Effector memory CD8-positive, alpha-beta T cell (primary cell): ENCODE measurements around the gene SNX32.

ENCODE experiments used
- ATAC-seq: fragments of 150-1000 bp; cut with Tn5 transposase; replicated peaks from 2 replicates; pipeline ENCODE4 v1.10.0; 2021; ENCODE audit warnings: mild to moderate bottlenecking, moderate library complexity
- DNase-seq, 3 experiments: peaks; one replicate each; pipeline ENCODE4 v3.0.0; 2021
- H3K27ac Mint-ChIP-seq, 2 donors: one replicate each; pipeline ENCODE4 v1.8.0; 2022; ENCODE audit warnings: mild to moderate bottlenecking in 2 of 2, mixed read lengths in 2 of 2, moderate library complexity in 2 of 2
- H3K27me3 Mint-ChIP-seq, 2 donors: one replicate each; pipeline ENCODE4 v1.8.0; 2022; ENCODE audit warnings: mixed read lengths in 2 of 2
- H3K36me3 Mint-ChIP-seq: one replicate; pipeline ENCODE4 v1.8.0; 2022; ENCODE audit warnings: mild to moderate bottlenecking, moderate library complexity, mixed read lengths; ENCODE audit not compliant: insufficient read depth
- H3K4me1 Mint-ChIP-seq, 2 donors: one replicate each; pipeline ENCODE4 v1.8.0; 2022; ENCODE audit warnings: low read depth in 2 of 2, mixed read lengths in 2 of 2
- H3K4me3 Mint-ChIP-seq, 2 donors: one replicate each; pipeline ENCODE4 v1.8.0; 2022; ENCODE audit warnings: mild to moderate bottlenecking in 2 of 2, mixed read lengths in 2 of 2, moderate library complexity in 2 of 2
- H3K9me3 Mint-ChIP-seq, 2 donors: one replicate each; pipeline ENCODE4 v1.8.0; 2022; ENCODE audit warnings: mixed read lengths in 2 of 2

Gene SNX32

GRCh38 chr11:65851811-65852507, 18.2 kb downstream of the SNX32 start:
- H3K4me1 Mint-ChIP-seq = peaks cover 31 to 33% of the 10 kb centered on the region in 2 donors

DNA sequence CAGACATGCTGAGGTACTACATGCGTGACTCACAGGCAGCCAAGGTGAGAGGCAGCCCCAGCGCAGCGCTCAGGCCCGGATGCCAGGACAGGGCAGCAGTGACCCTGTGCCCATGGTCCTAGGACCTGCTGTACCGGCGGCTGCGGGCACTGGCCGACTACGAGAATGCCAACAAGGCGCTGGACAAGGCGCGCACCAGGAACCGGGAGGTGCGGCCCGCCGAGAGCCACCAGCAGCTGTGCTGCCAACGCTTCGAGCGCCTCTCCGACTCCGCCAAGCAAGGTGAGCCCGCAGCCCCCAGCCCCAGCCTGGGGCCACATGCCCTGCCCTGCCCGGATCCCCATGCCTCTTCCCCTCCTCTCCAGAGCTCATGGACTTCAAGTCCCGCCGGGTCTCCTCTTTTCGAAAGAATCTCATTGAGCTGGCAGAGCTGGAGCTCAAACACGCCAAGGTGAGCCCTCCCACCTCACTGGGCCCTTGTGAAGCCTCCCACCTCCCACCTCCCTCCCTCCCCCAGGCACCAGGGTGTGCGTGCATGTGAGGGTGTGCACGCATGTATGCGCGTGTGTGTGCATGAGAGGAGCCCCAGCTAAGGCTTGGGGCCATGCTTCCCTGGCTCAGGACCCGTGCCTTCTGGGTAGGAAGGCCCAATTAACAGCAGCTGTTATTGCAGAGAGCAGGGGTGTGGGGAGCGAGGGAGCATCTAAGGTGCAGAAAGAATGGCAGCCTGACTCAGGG, 18.9 kb downstream of the SNX32 start:
- Mint-ChIP-seq H3K4me1 (peaks cover 31 to 33% of the 10 kb centered on the region in 2 donors), H3K27me3 (no peaks in the 10 kb centered on the region), H3K9me3 (no peaks in the 10 kb centered on the region), H3K27ac (no peak overlapping the region), H3K36me3 (peaks cover 73% of the 10 kb centered on the region), H3K4me3 (no peak overlapping the region)
- ATAC-seq (no peak), DNase-seq (no peak)

More at GRCh38 chr11:65851811-65852507, 18.2 kb downstream of the SNX32 start:
- no peaks in the 10 kb centered on the region for H3K27me3 Mint-ChIP-seq
- H3K27ac Mint-ChIP-seq = peak overlapping the region in 1 of 2 donors; percentile 78
- DNase-seq (no peak), ATAC-seq (no peak)
- no peak overlapping the region for H3K4me3 Mint-ChIP-seq
- peaks cover 66% of the 10 kb centered on the region for H3K36me3 Mint-ChIP-seq
- H3K9me3 Mint-ChIP-seq = no peaks in the 10 kb centered on the region

- H3K27me3 Mint-ChIP-seq = no peaks in the 10 kb centered on the region
- DNase-seq (no peak), ATAC-seq (no peak)
- no peak overlapping the region for H3K4me3 Mint-ChIP-seq
- H3K27ac Mint-ChIP-seq = peak overlapping the region in 1 of 2 donors; percentile 83
- H3K4me1 Mint-ChIP-seq = peaks cover 33 to 37% of the 10 kb centered on the region in 2 donors
- no peaks in the 10 kb centered on the region for H3K9me3 Mint-ChIP-seq
- peaks cover 81% of the 10 kb centered on the region for H3K36me3 Mint-ChIP-seq
Measured at GRCh38 chr11:65853246-65853979, 19.6 kb downstream of the SNX32 start.

DNA sequence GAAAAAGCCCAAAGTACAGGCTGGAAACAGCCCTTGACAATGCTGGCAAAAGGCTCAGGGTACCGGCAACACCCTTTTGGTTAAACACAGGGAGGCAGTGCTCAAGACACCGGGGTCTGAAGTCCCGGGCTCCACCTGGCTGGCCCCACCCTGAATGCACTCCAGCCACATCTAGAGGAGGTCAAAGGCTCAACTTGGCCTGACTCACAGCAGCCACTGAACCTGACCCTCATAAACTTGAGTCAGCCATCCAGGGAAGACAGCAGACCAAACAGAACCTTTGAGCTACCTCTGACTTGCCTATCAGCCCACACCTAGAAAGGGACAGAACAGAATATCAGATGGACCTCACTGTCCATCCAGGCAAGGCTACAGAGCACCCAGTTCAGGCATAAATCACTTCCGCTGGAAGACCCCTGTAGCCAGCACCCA, 20.4 kb downstream of the SNX32 start:
- Mint-ChIP-seq H3K4me1 (peaks cover 40 to 43% of the 10 kb centered on the region in 2 donors), H3K4me3 (peak overlapping the region; percentile 50 to 62), H3K27me3 (no peaks in the 10 kb centered on the region), H3K36me3 (peaks cover 88% of the 10 kb centered on the region), H3K27ac (peak overlapping the region in 1 of 2 donors; percentile 83), H3K9me3 (no peaks in the 10 kb centered on the region)
- DNase-seq = no peak
- no peak for ATAC-seq

- Mint-ChIP-seq H3K36me3 (peaks cover 93% of the 10 kb centered on the region), H3K4me3 (peak overlapping the region; percentile 50 to 88), H3K4me1 (peaks cover 47 to 49% of the 10 kb centered on the region in 2 donors), H3K27me3 (no peaks in the 10 kb centered on the region), H3K27ac (no peak overlapping the region), H3K9me3 (no peaks in the 10 kb centered on the region)
- DNase-seq (no peak), ATAC-seq (no peak)
Measured at GRCh38 chr11:65854852-65855837, 21.4 kb downstream of the SNX32 start.

DNA sequence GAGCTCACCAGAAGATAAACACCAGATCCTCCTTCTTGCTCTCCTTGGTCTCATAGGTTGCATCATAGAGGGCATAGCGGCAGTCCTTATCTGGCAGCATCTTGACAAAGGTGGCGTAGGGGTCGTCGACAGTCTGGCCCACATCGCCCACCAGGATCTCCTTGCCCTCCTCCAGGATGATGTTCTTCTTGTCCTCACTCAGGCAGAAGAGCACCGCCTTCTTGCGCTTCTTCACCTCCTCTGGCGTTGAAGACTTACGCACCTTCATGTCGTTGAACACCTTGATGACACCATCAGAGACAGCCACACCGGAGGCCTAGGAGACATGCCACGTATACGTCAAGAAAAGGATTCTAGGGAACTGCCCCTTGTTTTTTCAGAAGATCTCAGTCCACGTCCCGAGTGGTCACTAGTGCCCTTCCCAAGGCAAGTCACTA, 22.2 kb downstream of the SNX32 start:
- H3K27ac Mint-ChIP-seq = peak overlapping the region in 1 of 2 donors; percentile 92
- ATAC-seq = no peak
- no peaks in the 10 kb centered on the region for H3K9me3 Mint-ChIP-seq
- H3K4me1 Mint-ChIP-seq = peaks cover 52 to 55% of the 10 kb centered on the region in 2 donors
- no peak for DNase-seq
- peaks cover 88% of the 10 kb centered on the region for H3K36me3 Mint-ChIP-seq
- H3K4me3 Mint-ChIP-seq = peak overlapping the region; percentile 88 to 94
- no peaks in the 10 kb centered on the region for H3K27me3 Mint-ChIP-seq

- DNase-seq (peak; percentile 79 to 81 (median 79)), ATAC-seq (peak; percentile 9)
- H3K27ac Mint-ChIP-seq = peak overlapping the region; percentile 89 to 92
- peaks cover 56 to 62% of the 10 kb centered on the region in 2 donors for H3K4me1 Mint-ChIP-seq
- H3K27me3 Mint-ChIP-seq = no peaks in the 10 kb centered on the region
- no peaks in the 10 kb centered on the region for H3K9me3 Mint-ChIP-seq
- peak overlapping the region; percentile 88 to 94 for H3K4me3 Mint-ChIP-seq
- H3K36me3 Mint-ChIP-seq = peaks cover 80% of the 10 kb centered on the region
Measured at GRCh38 chr11:65856689-65857499, 23.1 kb downstream of the SNX32 start.

DNA sequence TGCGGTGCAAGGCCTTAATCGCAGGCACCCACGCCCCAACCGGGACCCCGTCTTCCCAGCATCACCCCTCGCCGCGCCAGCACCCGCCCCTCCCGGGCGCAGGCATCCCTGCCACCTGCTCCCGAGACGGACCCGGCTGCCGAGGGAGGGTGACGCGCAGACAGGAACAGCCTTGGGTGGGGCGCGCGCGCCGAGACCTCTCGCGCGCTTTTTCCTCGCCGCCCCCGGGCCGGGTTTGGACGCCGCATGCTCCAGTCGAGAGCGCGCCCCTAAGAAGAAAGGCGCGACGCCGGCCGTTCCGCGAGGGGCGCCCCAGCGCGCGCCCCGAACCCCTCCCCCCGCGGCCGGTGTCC, 23.7 kb downstream of the SNX32 start:
- ATAC-seq (no peak), DNase-seq (peak; percentile 65 to 74 (median 66))
- H3K9me3 Mint-ChIP-seq = no peaks in the 10 kb centered on the region
- peak overlapping the region in 1 of 2 donors; percentile 92 for H3K27ac Mint-ChIP-seq
- peaks cover 54 to 63% of the 10 kb centered on the region in 2 donors for H3K4me1 Mint-ChIP-seq
- H3K36me3 Mint-ChIP-seq = peaks cover 77% of the 10 kb centered on the region
- H3K4me3 Mint-ChIP-seq = peak overlapping the region; percentile 88 to 94
- H3K27me3 Mint-ChIP-seq = no peaks in the 10 kb centered on the region

DNA sequence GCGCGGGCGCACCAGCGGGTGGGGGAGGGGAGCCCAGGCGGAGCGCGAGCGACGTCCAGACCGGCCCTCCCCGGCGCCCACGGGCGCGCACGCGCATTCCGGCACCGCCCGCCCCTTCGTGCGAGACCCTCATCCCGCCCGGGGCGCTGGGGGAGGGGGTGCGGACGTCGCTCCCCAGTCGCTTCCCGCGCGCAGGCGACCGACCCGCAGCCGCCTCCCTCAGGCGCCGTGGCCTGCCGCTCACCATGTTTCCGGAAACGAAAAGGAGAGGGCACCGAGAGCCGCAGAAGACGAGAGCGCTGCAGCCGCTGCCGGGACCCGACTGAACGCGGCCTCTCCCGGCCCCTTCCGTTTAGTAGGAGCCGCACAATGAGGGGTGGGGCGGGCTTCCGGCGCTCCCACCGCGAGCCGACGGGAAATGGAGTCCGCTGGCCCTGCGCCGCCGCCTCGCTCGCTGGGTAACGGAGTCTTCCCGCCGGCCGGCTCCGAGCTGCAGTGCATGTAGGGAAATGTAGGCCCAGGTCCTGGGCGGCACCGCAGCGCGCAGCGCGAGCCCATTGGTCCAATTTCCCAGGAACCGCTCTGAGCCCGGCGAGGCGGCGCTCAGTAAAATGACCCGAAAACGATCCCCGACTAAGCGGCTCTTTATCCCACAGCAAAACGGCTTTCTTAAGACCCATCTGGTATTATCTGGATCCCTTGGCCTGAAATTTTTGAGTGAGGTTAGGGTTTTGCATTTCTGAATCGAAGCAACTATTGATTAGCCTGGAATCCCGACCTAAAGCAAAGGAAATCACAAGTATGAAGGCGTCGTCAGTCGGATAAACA, 24.3 kb downstream of the SNX32 start, which contains the start of gene CFL1:
Gene CFL1, minus strand, starts transcription at position 328 of the 828 bp plus-strand sequence. Its CDS starts 81 bp downstream, at position 247.
- Mint-ChIP-seq H3K9me3 (no peaks in the 10 kb centered on the region), H3K4me1 (peaks cover 60 to 69% of the 10 kb centered on the region in 2 donors), H3K27ac (peak within 1 kb of the TSS; percentile 79 to 92), H3K4me3 (peak within 1 kb of the TSS; percentile 88 to 94), H3K27me3 (no peaks in the 10 kb centered on the region), H3K36me3 (peaks cover 80% of the 10 kb centered on the region)
- DNase-seq (peak; percentile 93 to 95 (median 94)), ATAC-seq (peak; percentile 62)

DNA sequence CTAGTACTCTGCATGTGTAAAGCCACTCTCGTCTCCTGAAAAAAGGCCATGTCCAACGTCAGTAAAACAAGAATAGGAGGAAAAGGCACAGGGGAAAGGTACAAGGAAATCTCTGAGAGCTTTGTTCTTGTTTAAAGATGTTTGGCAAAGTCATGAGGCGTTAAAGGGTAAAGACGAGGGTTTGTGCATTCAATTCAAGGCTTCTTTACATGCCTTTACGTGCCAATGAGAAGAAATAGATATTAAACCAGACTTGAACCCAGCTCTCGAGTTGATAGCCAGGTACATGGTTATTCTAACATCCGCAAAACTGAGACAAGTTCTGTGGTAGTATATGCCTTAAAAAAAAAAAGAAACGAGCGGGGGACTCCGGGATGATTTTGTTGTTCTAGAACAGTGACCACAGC, 24.9 kb downstream of the SNX32 start:
- H3K36me3 Mint-ChIP-seq = peaks cover 80% of the 10 kb centered on the region
- ATAC-seq (no peak), DNase-seq (no peak)
- peak overlapping the region; percentile 79 to 92 for H3K27ac Mint-ChIP-seq
- H3K4me1 Mint-ChIP-seq = peaks cover 57 to 69% of the 10 kb centered on the region in 2 donors
- H3K4me3 Mint-ChIP-seq = peak overlapping the region; percentile 88 to 94
- H3K9me3 Mint-ChIP-seq = no peaks in the 10 kb centered on the region
- no peaks in the 10 kb centered on the region for H3K27me3 Mint-ChIP-seq

DNA sequence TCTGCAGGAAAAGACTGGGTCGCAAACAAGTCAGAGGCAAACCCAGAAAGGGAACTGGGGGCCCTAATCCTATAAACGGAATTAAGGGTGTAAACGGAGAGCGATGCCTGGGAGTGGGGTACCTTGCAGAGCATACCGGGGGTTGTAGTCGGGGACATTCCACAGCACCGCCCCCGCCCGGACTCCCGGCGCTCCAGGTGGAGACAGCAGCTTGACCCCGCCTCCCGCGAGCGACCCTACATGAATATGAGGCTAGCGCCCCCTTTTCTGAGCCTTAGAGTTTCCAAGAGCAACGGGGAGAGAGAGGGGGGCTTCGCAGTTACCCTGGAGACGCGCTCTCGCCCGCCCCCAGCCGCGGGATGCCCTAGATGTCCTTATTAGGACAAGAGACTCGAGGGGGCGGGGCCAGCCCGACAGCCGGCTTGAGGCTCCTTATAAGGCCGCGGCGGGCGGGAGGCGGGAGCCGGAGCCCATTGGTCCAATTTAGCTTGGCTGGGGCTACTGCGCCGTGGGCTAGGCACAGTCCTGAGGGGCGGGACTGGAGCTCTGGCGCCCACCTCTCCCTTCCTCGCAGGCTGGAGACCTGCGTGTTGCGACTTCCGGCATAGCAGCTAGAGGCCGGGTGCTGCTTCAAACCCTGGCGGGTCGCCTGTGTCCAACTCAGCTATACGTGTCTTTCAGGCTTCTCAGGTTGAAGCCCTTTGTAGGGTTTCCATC, 25.5 kb downstream of the SNX32 start:
- peaks cover 52 to 65% of the 10 kb centered on the region in 2 donors for H3K4me1 Mint-ChIP-seq
- ATAC-seq = peak; percentile 64
- H3K27me3 Mint-ChIP-seq = no peaks in the 10 kb centered on the region
- peak overlapping the region; percentile 79 to 92 for H3K27ac Mint-ChIP-seq
- H3K9me3 Mint-ChIP-seq = no peaks in the 10 kb centered on the region
- H3K36me3 Mint-ChIP-seq = peaks cover 78% of the 10 kb centered on the region
- DNase-seq = peak; percentile 91 to 97 (median 95)
- H3K4me3 Mint-ChIP-seq = peak overlapping the region; percentile 88 to 94
